ENCODE measurements around the gene A2ML1.

GRCh38 chr12:8780389-8780788, 42.0 kb upstream of the A2ML1 start:
- TF ChIP-seq CTCF (IDR thresholded peaks at IDR 0.05; ENCODE audit: extremely low read depth in 1 of 2, insufficient read depth in 1 of 2, low read depth in 1 of 2, low read length in 2 of 2): peak in 1 of 2 donors; percentile 11
- TF ChIP-seq EZH2 (IDR thresholded peaks at IDR 0.05; ENCODE audit: borderline replicate concordance, low read depth, low read length, severe bottlenecking): no peak
- TF ChIP-seq POLR2A (IDR thresholded peaks at IDR 0.05; ENCODE audit: low read depth, low read length): no peak
- TF ChIP-seq MAX (IDR thresholded peaks at IDR 0.05; ENCODE audit: insufficient read depth, insufficient read length): no peak
- TF ChIP-seq FOS (IDR thresholded peaks at IDR 0.05; ENCODE audit: borderline replicate concordance, insufficient read depth, low read length): no peak
- no peak for TF ChIP-seq GATA2 (IDR thresholded peaks at IDR 0.05; ENCODE audit: insufficient read depth, insufficient read length, low read depth, low read length)
- TF ChIP-seq POLR2AphosphoS5 (IDR thresholded peaks at IDR 0.05; ENCODE audit: insufficient read depth, low read depth, low read length): no peak

Measured in endothelial cell of umbilical vein (primary cell).